ENCODE data around the gene KRT6A. TPM values are rescaled to one million over a fixed set of nuclear protein-coding genes. Genes with fewer than 3 reads are reported as not detected.
"Not testable (repeated sequence)": the region's sequence is repeated elsewhere in the genome, so short reads cannot be mapped to it uniquely, and the experiment has no call there.

Gene KRT6A
- total RNA-seq, 1 donor from 2014 or later = not detected

GRCh38 chr12:52502877-52503276 is 9.8 kb upstream of the KRT6A start:
- DNase-seq (ENCODE audit: low read depth in 2 of 2) = no peak

- DNase-seq (ENCODE audit: low read depth in 2 of 2) = no peak
Observed at GRCh38 chr12:52501490-52501889, 8.4 kb upstream of the KRT6A start.

- DNase-seq (ENCODE audit: low read depth in 2 of 2) = not testable (repeated sequence)
Observed at GRCh38 chr12:52500574-52500973, 7.5 kb upstream of the KRT6A start.

- no peak for DNase-seq (ENCODE audit: low read depth in 2 of 2)
Observed at GRCh38 chr12:52499806-52500560, 6.9 kb upstream of the KRT6A start.

GRCh38 chr12:52498946-52499345 is 5.9 kb upstream of the KRT6A start:
- DNase-seq (ENCODE audit: low read depth in 2 of 2) = no peak

GRCh38 chr12:52497975-52498374 is 4.9 kb upstream of the KRT6A start:
- no peak for DNase-seq (ENCODE audit: low read depth in 2 of 2)

- no peak for DNase-seq (ENCODE audit: low read depth in 2 of 2)
Observed at GRCh38 chr12:52496590-52497071, 3.6 kb upstream of the KRT6A start.

- no peak for DNase-seq (ENCODE audit: low read depth in 2 of 2)
Observed at GRCh38 chr12:52496054-52496453, 3.0 kb upstream of the KRT6A start.

GRCh38 chr12:52495389-52495788 is 2.3 kb upstream of the KRT6A start:
- no peak for DNase-seq (ENCODE audit: low read depth in 2 of 2)

GRCh38 chr12:52494518-52494917 is 1.5 kb upstream of the KRT6A start:
- DNase-seq (ENCODE audit: low read depth in 2 of 2) = no peak

- DNase-seq (ENCODE audit: low read depth in 2 of 2) = no peak
Observed at GRCh38 chr12:52494100-52494499, 1.0 kb upstream of the KRT6A start.

GRCh38 chr12:52492405-52492804 is 652 bp downstream of the KRT6A start:
- not testable (repeated sequence) for DNase-seq (ENCODE audit: low read depth in 2 of 2)

GRCh38 chr12:52491495-52491894 is 1.6 kb downstream of the KRT6A start:
- DNase-seq (ENCODE audit: low read depth in 2 of 2) = not testable (repeated sequence)

GRCh38 chr12:52488736-52489135 is 4.3 kb downstream of the KRT6A start:
- no peak for DNase-seq (ENCODE audit: low read depth in 2 of 2)

GRCh38 chr12:52487744-52488443 is 5.2 kb downstream of the KRT6A start:
- DNase-seq (ENCODE audit: low read depth in 2 of 2) = not testable (repeated sequence)

GRCh38 chr12:52487211-52487610 is 5.8 kb downstream of the KRT6A start:
- no peak for DNase-seq (ENCODE audit: low read depth in 2 of 2)

GRCh38 chr12:52486166-52487105 is 6.6 kb downstream of the KRT6A start:
- DNase-seq (ENCODE audit: low read depth in 2 of 2) = no peak

GRCh38 chr12:52480073-52480472 is 13.0 kb downstream of the KRT6A start:
- no peak for DNase-seq (ENCODE audit: low read depth in 2 of 2)

GRCh38 chr12:52477651-52478050 is 15.4 kb downstream of the KRT6A start:
- no peak for DNase-seq (ENCODE audit: low read depth in 2 of 2)

GRCh38 chr12:52474212-52474611 is 18.8 kb downstream of the KRT6A start:
- DNase-seq (ENCODE audit: low read depth in 2 of 2) = no peak

GRCh38 chr12:52473768-52474167 is 19.3 kb downstream of the KRT6A start, which contains the start of gene KRT6C:
TSS of gene KRT6C (minus strand) at chr12:52473805. CDS start at chr12:52473737, 68 bp downstream.
- no peak for DNase-seq (ENCODE audit: low read depth in 2 of 2)

- DNase-seq (ENCODE audit: low read depth in 2 of 2) = no peak
Observed at GRCh38 chr12:52469853-52470252, 23.2 kb downstream of the KRT6A start.

All from dermis microvascular lymphatic vessel endothelial cell (primary cell).